Endodermal cell (in vitro differentiated cells): Measurements from ENCODE around the gene ITGA11. TPM values are rescaled to one million over a fixed set of nuclear protein-coding genes. Genes with fewer than 3 reads are reported as not detected.

Source experiments
- DNase-seq: peaks from one replicate; pipeline ENCODE4 v3.0.0-alpha.2; 2017
- H3K27ac ChIP-seq: 2 replicates; pipeline ENCODE4 v1.5.1; 2013; ENCODE audit warnings: mild to moderate bottlenecking, low read depth, low read length, moderate library complexity
- H3K27me3 ChIP-seq: 2 replicates; pipeline ENCODE4 v1.6.1; 2013; ENCODE audit warnings: mild to moderate bottlenecking, low read length, moderate library complexity; ENCODE audit not compliant: insufficient read depth, control insufficient read depth, poor library complexity, severe bottlenecking
- H3K36me3 ChIP-seq: 2 replicates; pipeline ENCODE4 v1.7.0; 2013; ENCODE audit warnings: mild to moderate bottlenecking, low read length, moderate library complexity; ENCODE audit not compliant: control insufficient read depth, insufficient read depth
- H3K4me1 ChIP-seq: one replicate; pipeline ENCODE4 v1.7.0; 2013; ENCODE audit warnings: low read length; ENCODE audit not compliant: control insufficient read depth, insufficient read depth
- H3K4me3 ChIP-seq: 2 replicates; pipeline ENCODE4 v1.5.1; 2013; ENCODE audit warnings: mild to moderate bottlenecking, low read length, moderate library complexity
- H3K9ac ChIP-seq: 2 replicates; pipeline ENCODE4 v1.6.1; 2013; ENCODE audit warnings: mild to moderate bottlenecking, low read length, moderate library complexity; ENCODE audit not compliant: poor library complexity, severe bottlenecking; ENCODE audit errors: extremely low read depth
- H3K9me3 ChIP-seq: 2 replicates; pipeline ENCODE4 v1.6.1; 2013; ENCODE audit warnings: mild to moderate bottlenecking, low read length, moderate library complexity; ENCODE audit not compliant: control insufficient read depth
- H3K27ac Mint-ChIP-seq: 2 replicates; pipeline ENCODE4 v1.8.0; 2020; ENCODE audit warnings: mixed read lengths
- H3K27me3 Mint-ChIP-seq: 2 replicates; pipeline ENCODE4 v1.8.0; 2021; ENCODE audit warnings: mild to moderate bottlenecking, mixed read lengths; ENCODE audit not compliant: insufficient read depth
- H3K36me3 Mint-ChIP-seq: 2 replicates; pipeline ENCODE4 v1.8.0; 2020; ENCODE audit warnings: low read depth, mixed read lengths
- H3K4me1 Mint-ChIP-seq: 2 replicates; pipeline ENCODE4 v1.8.0; 2020; ENCODE audit warnings: mixed read lengths
- H3K4me3 Mint-ChIP-seq: 2 replicates; pipeline ENCODE4 v1.8.0; 2020; ENCODE audit warnings: mild to moderate bottlenecking, moderate library complexity, mixed read lengths
- H3K9me3 Mint-ChIP-seq: 2 replicates; pipeline ENCODE4 v1.8.0; 2020; ENCODE audit warnings: mild to moderate bottlenecking, mixed read lengths
- WGBS, 2 experiments: methylation state at CpG; one replicate each; pipeline versions ENCODE4 v1.1.5 to v1.1.7; 2013; ENCODE audit warnings: missing lambda C conversion rate in 2 of 2, mixed read lengths in 1 of 2; ENCODE audit not compliant: insufficient coverage in 1 of 2, insufficient read length in 1 of 2; 5-methylcytosine and 5-hydroxymethylcytosine counted together
- total RNA-seq, 2 donors: library from RNA; stranded (reverse); fragmentation: NEBNext Ultra II Directional in 1 of 2; extraction: Animal tissue kit (Norgen Biotek cat#: 25700) in 1 of 2; gene quantifications; 2 replicates in 1 of 2; 3 replicates in 1 of 2; pipeline ENCODE4 v1.2.1, GENCODE V29; 2021
- TF ChIP-seq, protein P1 (sequence below): fragments of 200-600 bp; sonication (generic); conservative IDR thresholded peaks from 2 replicates; pipeline ENCODE4 v1.5.0; 2021; ENCODE audit warnings: antibody characterized with exemption, mild to moderate bottlenecking

Gene ITGA11
- total RNA-seq, 2 donors from 2014 or later: 0.35 to 1.4 TPM

DNA sequence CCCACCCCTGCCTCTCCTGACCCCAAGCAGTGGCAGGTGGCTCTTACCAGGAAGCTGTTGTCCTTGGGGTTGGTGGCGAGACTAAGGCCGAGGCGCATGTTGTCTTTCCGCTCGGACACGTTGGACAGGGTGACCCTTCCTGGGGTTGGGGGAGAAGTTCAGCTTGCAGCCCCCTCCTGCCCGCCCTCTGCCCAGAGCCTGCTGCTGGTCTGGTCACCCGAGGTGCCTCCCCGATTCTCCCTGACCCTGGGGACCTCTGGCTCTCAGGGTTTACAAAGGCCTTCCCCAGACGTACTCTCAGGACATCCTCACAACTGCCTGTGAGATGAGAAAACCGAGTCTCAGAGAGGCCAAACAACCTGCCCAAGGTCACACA is 67.3 kb downstream of the ITGA11 start:
- TF ChIP-seq, protein P1, sequence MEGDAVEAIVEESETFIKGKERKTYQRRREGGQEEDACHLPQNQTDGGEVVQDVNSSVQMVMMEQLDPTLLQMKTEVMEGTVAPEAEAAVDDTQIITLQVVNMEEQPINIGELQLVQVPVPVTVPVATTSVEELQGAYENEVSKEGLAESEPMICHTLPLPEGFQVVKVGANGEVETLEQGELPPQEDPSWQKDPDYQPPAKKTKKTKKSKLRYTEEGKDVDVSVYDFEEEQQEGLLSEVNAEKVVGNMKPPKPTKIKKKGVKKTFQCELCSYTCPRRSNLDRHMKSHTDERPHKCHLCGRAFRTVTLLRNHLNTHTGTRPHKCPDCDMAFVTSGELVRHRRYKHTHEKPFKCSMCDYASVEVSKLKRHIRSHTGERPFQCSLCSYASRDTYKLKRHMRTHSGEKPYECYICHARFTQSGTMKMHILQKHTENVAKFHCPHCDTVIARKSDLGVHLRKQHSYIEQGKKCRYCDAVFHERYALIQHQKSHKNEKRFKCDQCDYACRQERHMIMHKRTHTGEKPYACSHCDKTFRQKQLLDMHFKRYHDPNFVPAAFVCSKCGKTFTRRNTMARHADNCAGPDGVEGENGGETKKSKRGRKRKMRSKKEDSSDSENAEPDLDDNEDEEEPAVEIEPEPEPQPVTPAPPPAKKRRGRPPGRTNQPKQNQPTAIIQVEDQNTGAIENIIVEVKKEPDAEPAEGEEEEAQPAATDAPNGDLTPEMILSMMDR: no peak
- Mint-ChIP-seq H3K27me3 (peaks cover 2% of the 10 kb centered on the region), H3K9me3 (no peaks in the 10 kb centered on the region), H3K27ac (no peak overlapping the region), H3K36me3 (no peaks in the 10 kb centered on the region), H3K4me1 (peaks cover 10% of the 10 kb centered on the region), H3K4me3 (no peak overlapping the region)
- WGBS, 2 experiments: 88 to 92% methylated on average over 7 to 11 of the region's 11 CpGs
- Histone ChIP-seq H3K4me3 (no peak overlapping the region), H3K9ac (no peak overlapping the region), H3K9me3 (no peaks in the 10 kb centered on the region), H3K27ac (no peak overlapping the region), H3K36me3 (no peaks in the 10 kb centered on the region), H3K27me3 (no peaks in the 10 kb centered on the region), H3K4me1 (no peaks in the 10 kb centered on the region)
- no peak for DNase-seq

DNA sequence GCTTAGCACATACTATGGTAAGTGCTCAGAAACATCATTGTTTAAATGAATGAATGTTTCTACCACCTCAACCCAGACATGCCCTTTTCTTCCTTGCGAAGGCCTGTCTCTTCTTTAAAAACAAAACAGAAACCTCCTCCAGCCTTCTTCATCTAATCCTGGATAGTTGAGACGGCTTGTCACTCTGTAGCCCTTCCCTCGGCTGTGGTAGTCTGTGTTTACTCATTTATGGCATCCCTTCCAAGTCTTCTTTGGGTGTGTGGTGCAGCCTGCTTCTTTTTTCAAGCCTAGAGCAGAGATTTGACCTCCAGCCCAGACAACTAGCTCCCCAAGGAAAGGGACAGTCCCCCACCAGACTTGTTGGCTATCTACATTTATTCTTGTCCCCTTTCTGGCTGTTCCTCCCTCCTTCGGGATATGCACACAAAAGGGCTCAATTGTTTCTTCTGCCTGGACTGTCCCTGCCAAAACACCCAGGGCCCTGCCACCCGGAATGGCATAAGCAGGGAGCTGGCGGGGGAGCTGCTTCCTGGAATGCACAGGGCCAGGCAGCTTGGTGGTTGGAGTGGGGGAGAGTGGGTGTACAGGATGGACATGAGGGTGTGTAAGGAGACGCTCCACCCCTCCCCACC is 67.8 kb downstream of the ITGA11 start:
- Histone ChIP-seq H3K27me3 (no peaks in the 10 kb centered on the region), H3K9me3 (no peaks in the 10 kb centered on the region), H3K27ac (no peak overlapping the region), H3K4me3 (no peak overlapping the region), H3K9ac (no peak overlapping the region), H3K4me1 (no peaks in the 10 kb centered on the region), H3K36me3 (no peaks in the 10 kb centered on the region)
- WGBS, 2 experiments: 91 to 100% methylated on average over 1 to 7 of the region's 7 CpGs
- Mint-ChIP-seq H3K4me1 (peaks cover 10% of the 10 kb centered on the region), H3K27me3 (peaks cover 2% of the 10 kb centered on the region), H3K27ac (no peak overlapping the region), H3K9me3 (no peaks in the 10 kb centered on the region), H3K4me3 (no peak overlapping the region), H3K36me3 (no peaks in the 10 kb centered on the region)
- DNase-seq: no peak
- TF ChIP-seq, protein P1: no peak

DNA sequence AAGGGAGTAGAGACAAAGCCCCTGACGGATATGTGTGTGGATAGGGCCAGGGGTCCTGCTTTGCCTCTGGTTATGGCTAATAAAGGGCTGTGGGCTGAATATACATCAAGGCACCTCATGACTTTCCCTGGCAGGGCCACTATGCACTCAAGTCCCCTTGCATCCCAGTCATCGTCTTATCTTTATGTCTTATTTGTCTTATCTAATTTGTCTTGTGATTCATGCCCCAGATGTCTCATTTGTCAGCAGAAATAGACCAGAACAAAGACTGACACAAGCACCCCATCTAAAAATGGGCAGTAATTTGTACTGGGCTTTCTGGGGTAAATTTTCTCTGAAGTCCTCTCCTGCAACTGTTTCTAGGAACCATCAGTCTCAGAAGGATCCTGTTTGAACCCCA is 68.6 kb downstream of the ITGA11 start:
- no peak overlapping the region for H3K9ac ChIP-seq
- H3K27ac ChIP-seq: no peak overlapping the region
- Mint-ChIP-seq H3K27ac (no peak overlapping the region), H3K36me3 (no peaks in the 10 kb centered on the region), H3K4me3 (no peak overlapping the region), H3K4me1 (peaks cover 10% of the 10 kb centered on the region), H3K9me3 (no peaks in the 10 kb centered on the region), H3K27me3 (peaks cover 2% of the 10 kb centered on the region)
- WGBS, 2 experiments: 77 to 78% methylated on average over 1 to 2 of the region's 2 CpGs
- H3K4me1 ChIP-seq: no peaks in the 10 kb centered on the region
- H3K36me3 ChIP-seq: no peaks in the 10 kb centered on the region
- no peaks in the 10 kb centered on the region for H3K27me3 ChIP-seq
- no peak for DNase-seq
- TF ChIP-seq, protein P1: no peak
- H3K4me3 ChIP-seq: no peak overlapping the region
- H3K9me3 ChIP-seq: no peaks in the 10 kb centered on the region
